Uterus (tissue), 2 donors: ENCODE results near the gene CDK5R2.

Source experiments
- CTCF ChIP-seq, 4 experiments: fragments of 200-600 bp in 2 of 4; fragments of 450-650 bp in 2 of 4; sonication (generic) in 2 of 4; IDR thresholded peaks; one replicate each; pipeline ENCODE4 v1.5.1; 2016 to 2019; ENCODE audit warnings: antibody characterized with exemption in 4 of 4, mild to moderate bottlenecking in 2 of 4, moderate library complexity in 1 of 4
- POLR2A ChIP-seq, 2 donors: fragments of 450-650 bp; IDR thresholded peaks; one replicate each; pipeline ENCODE4 v1.6.1; 2016; ENCODE audit warnings: antibody characterized with exemption in 2 of 2, mild to moderate bottlenecking in 1 of 2, moderate library complexity in 1 of 2

- TF ChIP-seq POLR2A (IDR thresholded peaks at IDR 0.05) (no peak), CTCF (IDR thresholded peaks at IDR 0.05) (no peak)
These were observed 23.9 kb downstream of the CDK5R2 start for GRCh38 chr2:218983263-218983933.
